PC-9 (cell line): ENCODE results near the gene DET1. TPM values are rescaled to one million over a fixed set of nuclear protein-coding genes. Genes with fewer than 3 reads are reported as not detected.

ENCODE experiments used
- Bru-seq: library from RNA; stranded (reverse); fragments of 400-500 nt; gene quantifications from one replicate; lab custom pipeline; 2021; lab: Mats Ljungman, UMichigan
- BruChase-seq, 2 experiments: library from RNA; stranded (reverse); fragments of 400-500 nt; gene quantifications; one replicate each; lab custom pipeline; 2021; lab: Mats Ljungman, UMichigan
- BruUV-seq: library from RNA; stranded (reverse); fragments of 400-500 nt; replicated peaks from 2 replicates; lab custom pipeline; 2021; lab: Mats Ljungman, UMichigan
- CTCF ChIA-PET: fragments of 300-600 bp; sonication (Branson Sonifier 250); formaldehyde crosslinking; loops from one replicate; lab custom pipeline; 2022; ENCODE audit warnings: antibody characterized with exemption; lab: Charles Lee
- POLR2A ChIA-PET: fragments of 300-600 bp; sonication (Branson Sonifier 250); formaldehyde crosslinking; loops from one replicate; lab custom pipeline; 2022; ENCODE audit warnings: antibody characterized with exemption; ENCODE audit not compliant: unreplicated experiment; lab: Charles Lee
- DNase-seq, 2 experiments: peaks; one replicate each; pipeline versions ENCODE4 v3.0.0 to v3.0.0-alpha.2; 2015 to 2022; ENCODE audit warnings: mixed read lengths in 1 of 2
- H2AFZ ChIP-seq: fragments of 200-600 bp; sonication (generic); 2 replicates; pipeline ENCODE4 v1.8.1; 2017; ENCODE audit warnings: antibody characterized with exemption
- H3F3A ChIP-seq: fragments of 200-600 bp; sonication (generic); 2 replicates; pipeline ENCODE4 v1.8.1; 2017; ENCODE audit warnings: antibody characterized with exemption, mild to moderate bottlenecking, low read depth; ENCODE audit not compliant: insufficient read depth
- H3K27ac ChIP-seq: fragments of 200-600 bp; sonication (generic); 2 replicates; pipeline ENCODE4 v1.6.1; 2016; ENCODE audit warnings: mixed run types
- H3K27me3 ChIP-seq: fragments of 200-600 bp; sonication (generic); 2 replicates; pipeline ENCODE4 v1.6.1; 2016; ENCODE audit warnings: low read depth, mixed run types; ENCODE audit not compliant: insufficient read depth
- H3K36me3 ChIP-seq: fragments of 200-600 bp; sonication (generic); 2 replicates; pipeline ENCODE4 v1.6.1; 2016; ENCODE audit warnings: low read depth, mixed run types
- H3K4me1 ChIP-seq: fragments of 200-600 bp; sonication (generic); replicated peaks from 2 replicates; pipeline ENCODE4 v1.6.1; 2016; ENCODE audit warnings: mixed run types; ENCODE audit not compliant: insufficient read depth
- H3K4me2 ChIP-seq: fragments of 200-600 bp; sonication (generic); 2 replicates; pipeline ENCODE4 v1.6.1; 2017; ENCODE audit warnings: mixed run types
- H3K4me3 ChIP-seq: fragments of 200-600 bp; sonication (generic); 2 replicates; pipeline ENCODE4 v1.6.1; 2016; ENCODE audit warnings: mixed run types
- H3K79me2 ChIP-seq: fragments of 200-600 bp; sonication (generic); 2 replicates; pipeline ENCODE4 v1.6.1; 2017; ENCODE audit warnings: low read depth, mixed run types
- H3K9me2 ChIP-seq: fragments of 200-600 bp; sonication (generic); 2 replicates; pipeline ENCODE4 v1.8.1; 2017; ENCODE audit warnings: mild to moderate bottlenecking; ENCODE audit not compliant: insufficient read depth
- H3K9me3 ChIP-seq: fragments of 200-600 bp; sonication (generic); 2 replicates; pipeline ENCODE4 v1.8.1; 2016; ENCODE audit warnings: low read depth; ENCODE audit not compliant: insufficient read depth
- H4K20me1 ChIP-seq: fragments of 200-600 bp; sonication (generic); 2 replicates; pipeline ENCODE4 v1.8.1; 2017; ENCODE audit not compliant: insufficient read depth
- EZH2 ChIP-seq: fragments of 200-600 bp; sonication (generic); IDR thresholded peaks from 2 replicates; pipeline ENCODE4 v1.8.0; 2017; ENCODE audit warnings: antibody characterized with exemption, low read depth
- intact Hi-C: fragments of 100-400 bp; cut with micrococcal nuclease; formaldehyde crosslinking; loops from one replicate; pipeline ENCODE4 v1.10.0; 2022; ENCODE audit not compliant: unreplicated experiment
- long read RNA-seq: library from polyadenylated mRNA; stranded (forward); transcript quantifications from one replicate; pipeline ENCODE4 v2.0.0, GENCODE V29; 2022
- total RNA-seq: library from RNA; stranded (reverse); gene quantifications from 2 replicates; pipeline ENCODE4 v1.2.3, GENCODE V29; 2021
- TF ChIP-seq, protein P1 (sequence below): fragments of 200-600 bp; sonication (generic); conservative IDR thresholded peaks from 2 replicates; pipeline ENCODE4 v1.6.1; 2017; ENCODE audit warnings: mixed run types, antibody characterized with exemption, mild to moderate bottlenecking, moderate library complexity

DET1 gene
- total RNA-seq (2.9 and 3.7 TPM in 2 replicates), Bru-seq, nascent RNA (percentile 35 among the genes with signal in this experiment), BruChase-seq, experiment 1, labeled RNA remaining after a 2-hour chase (percentile 53 among the genes with signal in this experiment), BruChase-seq, experiment 2, labeled RNA remaining after a 6-hour chase (percentile 53 among the genes with signal in this experiment)
- long read RNA-seq, partial matches to known transcripts = 0 of 2 reads
- long read RNA-seq, other reads (novel, unspliced or antisense) = 1 of 2 reads

DNA sequence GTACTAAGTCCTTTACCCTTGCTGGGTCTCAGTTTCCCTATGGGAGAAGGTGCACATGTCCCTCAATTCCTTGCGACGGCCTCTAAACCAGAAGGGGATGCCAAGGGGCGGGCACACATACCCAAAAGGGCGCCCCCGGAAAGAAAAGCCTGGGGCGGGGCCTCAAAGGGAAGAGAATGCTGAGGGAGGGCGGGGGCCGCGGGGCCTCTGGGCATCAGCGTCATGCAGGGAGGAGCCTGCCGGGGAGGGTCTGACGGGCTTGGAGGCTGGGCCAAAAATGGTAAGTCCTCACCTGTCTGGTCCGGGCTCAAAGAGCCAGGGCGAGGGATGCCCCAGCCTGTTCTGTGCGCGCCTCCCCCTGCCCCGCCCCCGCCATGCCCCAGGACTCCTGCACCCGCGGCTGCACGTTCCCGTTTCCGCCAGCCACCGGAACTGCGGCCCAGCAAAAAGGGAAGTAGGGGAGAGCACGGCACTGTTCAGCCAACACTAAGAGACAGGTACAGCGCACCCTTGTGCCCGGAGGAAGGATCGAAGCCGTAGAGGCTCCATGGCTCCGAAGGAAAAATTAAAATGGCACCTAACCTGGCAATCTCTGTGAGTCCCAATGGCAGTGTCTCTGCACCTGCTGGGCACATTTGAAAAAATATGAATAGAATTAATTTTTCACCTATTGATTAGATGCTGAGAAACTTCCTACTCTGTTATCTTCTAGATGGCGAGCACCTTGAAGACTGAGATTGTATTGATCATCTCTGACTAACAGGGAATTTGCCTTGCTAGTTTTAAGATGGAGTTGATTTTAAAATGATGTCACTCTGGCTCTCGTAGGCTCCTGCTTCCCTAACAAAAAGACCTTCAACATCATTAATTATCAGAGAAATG lies at the start of gene DET1:
Gene DET1, minus strand, starts transcription at position 434 of the 882 bp plus-strand sequence. CDS start 14,976 bp downstream, outside the sequence.
- TSS peak; percentile 60 for BruUV-seq
- peak; percentile 87 to 91 for DNase-seq
- POLR2A ChIA-PET = no interaction called here
- peak within 1 kb of the TSS; percentile 98 for H2AFZ ChIP-seq
- no peaks in the 10 kb centered on the region for H3K79me2 ChIP-seq
- H3K4me1 ChIP-seq = peaks cover 6% of the 10 kb centered on the region; the same call in 1 of the 2 replicates
- no peaks in the 10 kb centered on the region for H3K9me2 ChIP-seq
- H3K4me2 ChIP-seq = peak within 1 kb of the TSS; percentile 85
- H3K36me3 ChIP-seq = no peaks in the 10 kb centered on the region
- CTCF ChIA-PET = no interaction called here
- intact Hi-C loops = loop anchor here (2.0 kb wide), 2 partner anchors 76 to 80 kb away; partner anchors contain the start of genes MRPL46 and MRPS11
- H4K20me1 ChIP-seq = no peaks in the 10 kb centered on the region
- no peak within 1 kb of the TSS; the same call in 1 of the 2 replicates for H3K27ac ChIP-seq
- H3F3A ChIP-seq = no peaks in the 10 kb centered on the region
- TF ChIP-seq EZH2 = no peak
- TF ChIP-seq, protein P1, sequence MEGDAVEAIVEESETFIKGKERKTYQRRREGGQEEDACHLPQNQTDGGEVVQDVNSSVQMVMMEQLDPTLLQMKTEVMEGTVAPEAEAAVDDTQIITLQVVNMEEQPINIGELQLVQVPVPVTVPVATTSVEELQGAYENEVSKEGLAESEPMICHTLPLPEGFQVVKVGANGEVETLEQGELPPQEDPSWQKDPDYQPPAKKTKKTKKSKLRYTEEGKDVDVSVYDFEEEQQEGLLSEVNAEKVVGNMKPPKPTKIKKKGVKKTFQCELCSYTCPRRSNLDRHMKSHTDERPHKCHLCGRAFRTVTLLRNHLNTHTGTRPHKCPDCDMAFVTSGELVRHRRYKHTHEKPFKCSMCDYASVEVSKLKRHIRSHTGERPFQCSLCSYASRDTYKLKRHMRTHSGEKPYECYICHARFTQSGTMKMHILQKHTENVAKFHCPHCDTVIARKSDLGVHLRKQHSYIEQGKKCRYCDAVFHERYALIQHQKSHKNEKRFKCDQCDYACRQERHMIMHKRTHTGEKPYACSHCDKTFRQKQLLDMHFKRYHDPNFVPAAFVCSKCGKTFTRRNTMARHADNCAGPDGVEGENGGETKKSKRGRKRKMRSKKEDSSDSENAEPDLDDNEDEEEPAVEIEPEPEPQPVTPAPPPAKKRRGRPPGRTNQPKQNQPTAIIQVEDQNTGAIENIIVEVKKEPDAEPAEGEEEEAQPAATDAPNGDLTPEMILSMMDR = peak; percentile 68; the same call in 1 of the 2 replicates
- H3K27me3 ChIP-seq = no peaks in the 10 kb centered on the region
- peak within 1 kb of the TSS; percentile 76 for H3K4me3 ChIP-seq
- H3K9me3 ChIP-seq = no peaks in the 10 kb centered on the region

DNA sequence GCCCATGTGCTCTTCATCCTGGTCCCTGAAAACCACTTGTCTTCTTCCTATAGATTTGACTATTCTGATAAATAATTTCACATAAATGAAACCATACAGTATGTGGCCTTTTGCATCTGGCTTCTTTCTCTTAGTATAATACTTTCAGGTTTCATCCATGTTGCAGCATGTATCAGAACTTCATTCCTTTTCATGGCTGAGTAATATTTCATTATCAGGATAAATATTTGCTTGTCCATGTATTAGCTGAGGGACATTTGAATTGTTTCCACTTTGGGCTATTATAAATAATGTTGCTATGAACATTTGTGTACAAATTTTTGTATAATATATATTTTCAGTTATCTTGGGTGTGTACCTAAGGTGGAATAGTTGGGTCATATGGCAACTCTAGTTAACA lies 44.9 kb upstream of the DET1 start:
- peaks cover 20% of the 10 kb centered on the region; the same call in 1 of the 2 replicates for H3K27me3 ChIP-seq
- CTCF ChIA-PET = no interaction called here
- H3K4me2 ChIP-seq = no peak overlapping the region
- no peaks in the 10 kb centered on the region for H3F3A ChIP-seq
- no peak overlapping the region for H2AFZ ChIP-seq
- TF ChIP-seq, protein P1 = no peak
- TF ChIP-seq EZH2 = no peak
- H3K9me2 ChIP-seq = no peaks in the 10 kb centered on the region; the same call in 1 of the 2 replicates
- H3K4me1 ChIP-seq = no peaks in the 10 kb centered on the region
- no peaks in the 10 kb centered on the region for H3K79me2 ChIP-seq
- no peaks in the 10 kb centered on the region for H3K9me3 ChIP-seq
- H3K36me3 ChIP-seq = no peaks in the 10 kb centered on the region
- no TSS peak for BruUV-seq
- H3K4me3 ChIP-seq = no peak overlapping the region
- H3K27ac ChIP-seq = no peak overlapping the region
- no peaks in the 10 kb centered on the region for H4K20me1 ChIP-seq
- POLR2A ChIA-PET = interaction anchor here (0.6 kb wide), 1 partner anchor 48 kb away, joined by 9 read pairs; the partner anchor contains the start of gene ISG20
- no peak for DNase-seq
- intact Hi-C loops = no loop called here

DNA sequence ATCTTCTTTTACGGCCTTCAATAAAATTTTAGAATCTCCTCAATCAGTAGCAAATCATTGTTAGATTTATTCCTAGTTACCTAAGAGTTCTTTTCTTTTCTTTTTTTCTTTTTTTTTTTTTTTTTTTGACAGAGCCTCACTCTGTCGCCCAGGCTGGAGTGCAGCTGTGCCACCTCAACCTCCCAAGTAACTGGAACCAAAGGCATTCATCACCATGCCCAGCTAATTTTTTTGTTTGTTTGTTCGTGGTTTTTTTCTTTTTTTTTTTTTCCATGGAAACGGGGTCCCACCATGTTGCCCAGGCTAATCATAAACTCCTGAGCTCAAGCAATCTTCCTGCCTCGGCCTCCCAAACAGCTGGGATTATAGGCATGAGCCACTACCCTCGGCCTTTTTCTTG lies 44.3 kb upstream of the DET1 start:
- TF ChIP-seq, protein P1 = no peak
- TF ChIP-seq EZH2 = no peak
- DNase-seq = no peak
- Histone ChIP-seq H3K4me3 (no peak overlapping the region), H4K20me1 (no peaks in the 10 kb centered on the region), H3K4me1 (no peaks in the 10 kb centered on the region), H3K36me3 (no peaks in the 10 kb centered on the region), H3K27ac (no peak overlapping the region), H3K4me2 (no peak overlapping the region), H3K27me3 (peaks cover 26% of the 10 kb centered on the region), H2AFZ (no peak overlapping the region), H3K79me2 (no peaks in the 10 kb centered on the region), H3K9me2 (no peaks in the 10 kb centered on the region; the same call in 1 of the 2 replicates), H3F3A (no peaks in the 10 kb centered on the region), H3K9me3 (no peaks in the 10 kb centered on the region)
- intact Hi-C loops = no loop called here
- ChIA-PET CTCF (no interaction called here), POLR2A (no interaction called here)
- BruUV-seq = no TSS peak
